ENCODE measurements around the gene USP54.
"Not testable (repeated sequence)": the region's sequence is repeated elsewhere in the genome, so short reads cannot be mapped to it uniquely, and the experiment has no call there.

USP54 gene

DNA sequence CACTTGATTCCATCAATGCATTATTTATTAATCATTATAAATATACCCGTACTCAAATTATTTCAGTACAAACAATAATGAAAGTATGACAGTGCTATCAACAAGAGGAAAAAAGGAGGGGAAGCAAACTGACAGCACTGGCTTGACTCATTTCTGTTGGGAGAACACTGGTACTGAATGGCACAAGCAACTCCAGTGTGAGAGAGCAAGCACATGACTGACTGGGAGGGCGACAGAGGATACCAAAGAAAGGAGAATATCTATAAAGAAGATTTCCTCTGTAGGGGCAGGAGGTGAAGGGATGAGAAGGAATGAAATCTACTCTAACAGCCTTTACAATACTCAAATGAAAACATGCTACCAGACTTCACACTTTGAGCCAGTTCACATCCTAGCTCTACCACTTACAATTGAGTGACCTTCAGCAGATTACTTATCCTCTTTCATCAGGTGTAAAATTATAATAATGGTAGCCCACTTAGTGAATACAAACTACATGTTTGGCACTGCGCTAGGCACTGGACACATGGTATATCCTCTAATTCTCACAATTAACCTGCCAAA, 1.5 kb downstream of the USP54 start:
- DNase-seq (ENCODE audit: low read depth in 2 of 2): no peak

DNA sequence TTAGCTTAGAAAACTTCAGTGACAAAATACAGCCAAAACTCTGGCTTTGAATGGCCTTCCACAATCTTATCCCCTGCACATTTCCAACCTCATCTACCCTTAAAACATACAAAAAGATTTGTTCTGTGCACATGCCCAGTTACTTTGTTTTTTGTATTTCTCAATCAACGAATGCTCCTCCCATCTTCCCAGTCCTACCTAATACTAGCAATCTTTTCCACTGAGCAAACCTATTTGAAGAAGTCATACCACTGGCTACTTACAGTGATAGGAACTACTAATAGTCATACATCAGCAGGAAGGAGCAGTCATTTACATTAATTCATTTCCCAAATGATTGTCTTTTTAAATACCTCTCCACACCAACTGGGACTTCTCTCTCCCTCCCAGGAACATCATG, 2.5 kb downstream of the USP54 start:
- DNase-seq (ENCODE audit: low read depth in 2 of 2): no peak

DNA sequence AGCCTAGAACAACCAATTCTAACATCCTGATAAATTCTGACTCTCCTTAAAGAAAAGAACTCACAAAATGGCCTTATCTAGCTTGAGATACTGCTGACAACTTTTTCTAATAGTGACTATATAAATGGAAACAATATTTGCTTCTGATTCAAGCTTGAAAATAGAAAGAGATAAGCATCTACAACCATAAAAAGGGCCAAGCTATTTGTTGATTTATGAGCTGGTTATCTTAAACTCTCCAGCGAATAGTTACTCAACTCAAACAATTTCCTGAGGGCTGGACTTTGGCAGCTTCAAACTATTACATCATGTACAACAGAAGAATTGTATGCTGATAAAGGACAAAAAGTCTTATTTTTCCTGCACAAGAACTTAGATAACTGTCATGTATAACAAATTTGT, 4.6 kb downstream of the USP54 start:
- DNase-seq (ENCODE audit: low read depth in 2 of 2): no peak

DNA sequence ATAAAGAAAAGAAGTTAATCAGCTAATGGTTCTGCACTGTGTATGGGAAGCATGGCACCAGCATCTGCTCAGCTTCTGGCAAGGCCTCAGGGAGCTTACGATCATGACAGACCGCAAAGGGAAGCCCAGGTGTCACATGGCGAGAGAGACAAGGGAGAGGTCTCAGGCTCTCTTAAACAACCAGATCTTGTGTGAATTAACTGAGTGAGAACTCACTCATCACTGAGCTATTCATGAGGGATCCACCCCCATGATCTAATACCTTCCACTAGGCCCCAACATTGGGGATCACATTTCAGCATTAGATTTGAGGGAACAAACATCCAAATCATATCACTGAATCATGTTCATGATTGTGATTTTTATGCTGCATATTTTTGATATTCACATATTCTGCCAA, 5.8 kb downstream of the USP54 start:
- DNase-seq (ENCODE audit: low read depth in 2 of 2): no peak

DNA sequence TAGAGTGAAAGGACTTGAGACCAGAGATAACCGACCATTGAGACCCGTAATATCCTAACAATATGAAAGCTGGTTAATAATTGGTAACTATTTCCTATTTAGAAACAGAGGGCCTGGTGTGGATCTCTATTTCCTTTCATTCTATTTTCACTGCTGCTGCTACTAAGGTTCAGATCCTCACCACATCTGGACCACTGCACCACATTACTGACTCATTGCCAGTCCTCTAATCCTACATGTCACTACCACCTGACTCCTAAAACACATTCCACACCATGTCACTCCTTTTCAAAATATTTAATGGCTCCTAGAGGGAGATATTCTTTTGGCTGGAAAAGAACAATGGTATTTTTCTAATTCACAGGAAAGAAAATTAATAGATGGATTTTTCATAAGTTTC, 6.4 kb downstream of the USP54 start:
- no peak for DNase-seq (ENCODE audit: low read depth in 2 of 2)

DNA sequence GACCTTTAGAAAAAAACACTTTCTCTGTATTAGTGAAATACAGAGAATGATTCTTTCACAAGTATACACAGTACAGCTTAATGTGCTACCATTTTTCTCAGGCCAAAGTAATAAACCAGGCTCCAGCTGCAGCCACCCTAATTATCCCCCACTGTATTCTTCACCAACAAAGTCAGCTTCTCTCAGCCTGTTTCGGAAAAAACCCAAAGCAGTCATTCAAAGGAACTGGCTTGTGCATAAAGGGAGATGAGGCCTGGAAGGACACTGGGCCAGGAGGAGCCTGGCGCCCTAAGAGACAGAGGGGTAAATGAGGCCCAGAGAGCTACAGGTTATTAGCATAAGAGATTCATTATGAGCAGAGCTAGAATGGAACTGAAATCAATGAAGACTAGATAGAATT, 9.2 kb downstream of the USP54 start:
- no peak for DNase-seq (ENCODE audit: low read depth in 2 of 2)

DNA sequence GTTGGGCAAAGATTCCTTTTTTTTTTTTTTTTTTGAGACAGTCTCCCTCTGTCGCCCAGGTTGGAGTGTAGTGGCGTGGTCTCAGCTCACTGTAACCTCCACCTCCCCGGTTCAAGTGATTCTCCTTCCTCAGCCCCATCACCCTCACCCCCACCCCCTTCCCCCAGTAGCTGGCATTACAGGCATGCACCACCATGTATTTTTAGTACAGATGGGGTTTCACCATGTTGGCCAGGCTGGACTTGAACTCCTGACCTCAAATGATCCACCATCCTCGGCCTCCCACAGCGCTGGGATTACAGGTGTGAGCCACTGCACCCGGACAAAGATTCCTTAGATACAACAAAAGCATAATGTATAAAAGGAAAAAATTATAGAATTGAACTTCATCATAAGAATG, 12.2 kb downstream of the USP54 start:
- DNase-seq (ENCODE audit: low read depth in 2 of 2): not testable (repeated sequence)

DNA sequence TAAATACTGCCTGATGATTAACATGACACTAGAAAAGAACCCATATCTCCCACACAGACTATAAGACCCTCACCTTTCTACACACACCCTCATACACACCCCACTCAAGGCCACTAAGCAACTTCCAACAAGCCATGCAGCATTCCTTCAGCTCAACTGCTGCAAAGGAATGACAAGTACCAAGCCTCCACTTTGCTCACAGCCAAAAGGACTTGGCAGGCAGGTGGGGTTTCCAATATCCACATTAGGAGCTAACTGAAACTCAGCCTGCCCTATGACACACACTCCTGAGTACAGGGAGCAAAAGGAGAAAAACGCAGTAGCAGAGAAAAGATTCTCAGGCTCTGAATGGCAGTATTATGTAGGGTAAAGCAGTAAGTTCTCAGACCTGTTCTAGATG, 13.4 kb downstream of the USP54 start:
- no peak for DNase-seq (ENCODE audit: low read depth in 2 of 2)

DNA sequence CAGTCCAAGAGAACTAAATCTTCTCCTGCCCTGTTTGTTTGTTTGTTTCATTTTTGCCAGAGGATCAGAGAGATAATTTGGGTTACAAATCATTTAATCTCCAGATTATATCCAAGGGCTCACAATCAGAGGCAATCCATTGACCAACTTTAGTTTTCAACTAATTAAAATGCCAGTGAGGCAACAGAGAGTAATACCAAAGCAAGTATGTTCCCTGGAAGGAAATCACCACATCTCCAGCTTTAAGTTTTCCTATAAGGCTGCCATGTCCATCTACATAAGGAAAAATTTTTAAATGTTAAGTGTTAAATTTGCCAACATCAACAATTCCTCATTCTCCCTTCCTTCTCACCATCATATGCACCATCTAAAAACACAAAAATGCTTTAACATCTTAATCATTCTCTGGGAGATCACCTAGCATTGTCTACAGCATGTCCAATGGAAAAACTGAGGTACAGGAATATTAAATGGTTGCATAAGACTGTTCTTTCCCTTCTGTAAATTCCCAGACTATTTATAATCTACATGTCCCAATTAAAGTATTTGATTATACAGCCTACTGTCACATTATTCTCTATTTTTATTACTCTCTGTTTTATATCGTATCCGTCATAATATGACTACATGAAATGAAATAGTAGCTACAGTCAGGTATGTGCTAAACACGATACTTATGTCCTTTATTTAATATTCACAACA, 14.1 kb downstream of the USP54 start:
- DNase-seq (ENCODE audit: low read depth in 2 of 2): no peak

DNA sequence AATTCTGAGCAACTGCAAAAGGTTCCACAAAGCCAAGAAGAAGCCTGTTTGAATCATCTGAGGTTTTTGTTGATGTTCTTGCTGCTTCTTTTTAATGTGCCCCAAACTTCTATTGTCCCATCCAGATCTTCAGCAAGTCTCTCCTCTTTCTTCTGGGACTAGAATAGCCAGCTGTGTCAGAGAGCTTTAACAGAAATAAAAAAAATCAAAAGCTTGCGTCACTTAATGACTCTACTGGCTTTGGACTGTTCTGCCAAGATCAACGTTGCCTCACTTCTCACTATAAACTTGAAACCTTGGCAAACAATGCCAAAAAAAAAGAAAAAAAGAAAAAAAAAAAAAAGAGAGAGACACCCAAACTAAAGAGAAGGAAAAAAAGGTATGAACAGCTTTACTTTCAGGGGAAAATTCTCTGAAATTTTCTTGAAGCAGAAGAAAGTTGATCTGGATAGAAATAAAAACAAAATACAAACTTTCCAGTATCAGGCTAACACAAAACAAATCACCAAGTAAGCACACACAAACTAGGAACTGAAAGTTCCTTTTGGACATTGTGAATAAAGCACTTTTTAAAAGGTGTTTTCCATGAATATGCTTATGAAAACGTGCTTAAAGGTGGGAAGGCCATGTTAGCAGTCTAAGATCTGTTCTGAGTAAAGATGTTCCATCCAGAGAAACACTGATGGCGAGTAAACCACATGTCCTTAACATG, 14.8 kb downstream of the USP54 start:
- DNase-seq (ENCODE audit: low read depth in 2 of 2): no peak

DNA sequence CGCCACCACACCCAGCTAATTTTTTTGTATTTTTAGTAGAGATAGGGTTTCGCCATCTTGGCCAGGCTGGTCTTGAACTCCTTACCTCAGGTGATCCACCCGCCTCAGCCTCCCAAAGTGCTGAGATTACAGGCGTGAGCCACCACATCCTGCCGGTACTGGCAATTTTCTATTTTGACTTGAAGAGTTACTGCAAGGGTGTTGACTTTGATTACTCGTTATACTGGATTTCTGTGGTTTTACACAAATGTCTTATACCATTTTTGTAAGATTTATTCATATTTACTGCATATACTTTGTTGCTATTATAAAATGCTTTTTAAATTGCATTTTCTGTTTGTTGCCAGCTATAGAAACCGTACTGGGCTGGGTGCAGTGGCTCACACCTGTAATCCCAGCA, 24.1 kb downstream of the USP54 start:
- DNase-seq (ENCODE audit: low read depth in 2 of 2): not testable (repeated sequence)

DNA sequence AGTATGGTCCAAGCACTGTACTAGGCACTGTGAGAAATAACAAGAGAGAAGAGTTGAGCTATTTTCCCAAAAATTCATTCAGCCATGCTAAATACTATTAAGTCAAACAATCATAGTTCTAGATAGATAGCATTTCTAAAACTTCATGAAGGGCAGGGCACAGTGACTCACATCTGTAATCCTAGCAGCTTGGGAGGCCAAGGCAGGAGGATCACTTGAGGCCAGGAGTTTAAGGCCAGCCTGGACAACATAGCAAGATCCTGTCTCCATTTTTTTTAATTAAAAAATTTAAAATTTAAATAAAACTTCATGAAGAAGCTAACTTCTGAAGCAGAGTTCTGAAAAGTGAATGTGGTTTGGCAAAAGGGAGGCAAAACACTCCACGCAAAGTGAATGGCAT, 29.9 kb downstream of the USP54 start:
- DNase-seq (ENCODE audit: low read depth in 2 of 2): no peak

DNA sequence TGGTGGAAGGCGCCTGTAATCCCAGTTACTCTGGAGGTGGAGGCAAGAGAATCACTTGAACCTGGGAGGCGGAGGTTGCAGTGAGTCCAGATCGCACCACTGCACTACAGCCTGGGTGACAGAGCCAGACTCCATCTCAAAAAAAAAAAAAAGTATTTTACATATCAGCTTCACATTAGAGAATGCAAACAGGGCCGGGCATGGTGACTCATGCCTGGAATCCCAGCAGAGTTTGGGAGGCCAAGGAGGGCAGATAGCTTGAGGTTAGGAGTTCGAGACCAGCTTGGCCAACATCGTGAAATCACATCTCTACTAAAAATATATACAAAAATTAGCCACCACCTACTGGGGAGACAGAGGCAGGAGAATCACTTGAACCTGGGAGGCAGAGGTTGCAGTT, 31.6 kb downstream of the USP54 start:
- no peak for DNase-seq (ENCODE audit: low read depth in 2 of 2)

DNA sequence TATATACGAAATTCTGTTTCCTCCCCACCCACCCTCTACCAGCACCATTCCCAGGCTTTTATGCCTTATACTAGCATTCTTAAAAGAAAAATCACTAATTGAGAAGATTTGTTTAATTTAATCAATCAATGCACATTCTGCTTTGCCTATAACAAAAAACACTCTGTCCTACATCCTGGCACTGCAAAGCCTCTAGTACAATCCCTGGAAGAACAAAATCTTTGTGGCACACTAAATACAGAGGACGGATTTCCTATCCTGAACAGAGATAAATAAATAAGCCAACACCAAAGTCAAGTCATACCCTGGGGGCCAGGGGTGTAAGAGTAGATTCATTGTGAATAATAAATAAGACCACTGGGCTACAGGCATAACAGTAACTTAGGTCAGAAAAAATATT, 34.3 kb downstream of the USP54 start:
- no peak for DNase-seq (ENCODE audit: low read depth in 2 of 2)

DNA sequence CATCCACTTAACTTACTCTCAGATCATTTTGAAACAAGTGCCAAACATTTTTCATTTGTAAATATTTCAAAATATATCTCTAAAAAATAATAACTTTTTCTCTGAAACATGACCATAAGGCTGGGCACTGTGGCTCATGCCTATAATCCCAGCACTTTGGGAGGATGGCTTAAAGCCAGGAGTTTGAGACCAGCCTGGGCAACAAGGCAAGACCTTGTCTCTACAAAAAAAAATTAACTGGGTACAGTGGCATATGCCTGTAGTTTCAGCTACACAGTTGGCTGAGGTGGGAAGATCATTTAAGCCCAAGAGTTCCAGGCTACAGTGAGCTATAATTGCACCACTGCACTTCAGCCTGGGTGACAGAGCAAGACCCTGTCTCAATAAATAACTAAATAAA, 36.4 kb downstream of the USP54 start:
- no peak for DNase-seq (ENCODE audit: low read depth in 2 of 2)

DNA sequence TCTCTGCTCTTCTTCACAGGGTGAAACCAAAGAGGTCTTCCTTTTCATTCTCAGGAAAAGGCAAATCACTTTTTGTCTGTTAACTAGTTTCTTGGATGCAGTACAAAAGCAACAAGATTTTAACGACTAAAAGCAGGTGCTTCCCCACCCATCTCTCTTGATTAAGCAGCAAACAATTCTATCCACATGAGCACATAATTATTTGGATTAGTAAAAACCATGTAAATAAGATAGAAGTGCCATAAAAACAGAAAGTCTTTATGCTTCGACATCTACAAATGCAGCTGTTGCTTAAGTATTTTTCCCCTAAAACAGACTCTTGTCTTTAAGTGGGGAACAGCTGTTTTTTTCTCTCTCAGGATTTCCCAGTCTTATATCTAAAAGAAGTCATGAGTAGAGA, 37.4 kb downstream of the USP54 start:
- no peak for DNase-seq (ENCODE audit: low read depth in 2 of 2)

DNA sequence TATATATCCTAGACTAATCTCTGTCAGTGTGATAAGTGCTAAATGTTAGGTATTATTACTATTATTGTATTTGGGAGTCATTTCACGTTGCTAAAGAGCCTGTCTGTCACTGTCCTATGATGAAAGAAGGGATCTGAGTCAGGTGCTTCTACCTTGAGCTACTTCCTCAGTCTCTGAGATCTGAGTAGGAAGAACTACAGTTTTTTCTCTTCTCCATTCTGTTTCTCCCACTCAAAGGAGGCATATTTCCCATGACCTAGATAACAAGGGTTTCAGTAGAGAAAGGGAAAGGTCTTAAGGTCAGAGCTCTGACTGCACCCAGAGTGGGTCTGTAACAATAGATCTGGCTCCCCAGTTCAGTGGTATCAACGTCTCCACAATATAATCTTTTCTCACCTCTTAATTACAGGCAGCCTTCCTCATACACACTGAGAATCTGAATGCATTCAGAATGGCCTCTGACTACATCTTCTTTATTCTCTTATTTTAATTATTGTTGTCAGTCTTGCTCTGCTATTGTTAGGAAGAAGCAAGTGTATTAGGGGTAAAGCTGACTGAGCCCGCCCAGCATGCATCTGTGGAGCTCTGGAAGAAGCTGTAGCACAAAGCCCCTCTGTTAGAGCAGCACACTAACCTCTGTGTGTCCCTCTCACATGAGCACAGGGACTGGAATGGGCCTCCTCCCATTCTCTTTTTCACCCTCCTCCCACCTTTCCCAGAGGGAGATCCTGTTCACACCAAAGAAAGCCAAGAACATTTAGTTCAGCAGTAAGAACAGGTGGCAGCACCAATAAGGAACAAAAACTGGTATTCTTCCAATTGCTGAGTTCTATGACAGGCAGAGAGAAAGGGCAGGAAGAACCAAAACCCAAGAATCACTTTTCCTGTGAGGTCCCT, 38.1 kb downstream of the USP54 start:
- no peak for DNase-seq (ENCODE audit: low read depth in 2 of 2)

DNA sequence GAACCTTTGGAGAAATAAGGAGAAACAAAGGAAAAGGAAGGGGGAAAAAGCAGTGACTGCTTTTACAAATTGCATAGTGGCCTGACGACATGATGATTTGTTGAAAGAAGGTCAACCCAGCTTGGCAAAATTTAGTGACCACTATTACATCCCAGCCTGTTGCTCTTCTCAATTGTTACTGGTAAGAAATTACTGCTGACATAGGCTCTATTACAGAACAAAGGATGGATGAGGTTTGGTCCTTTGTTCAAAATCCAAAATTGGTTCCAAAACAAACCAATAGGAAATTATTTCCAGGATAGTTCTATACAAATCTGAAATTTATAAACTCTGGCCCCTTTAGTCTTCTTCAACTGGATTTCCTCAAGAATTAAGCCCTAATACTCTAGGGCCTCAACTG, 39.6 kb downstream of the USP54 start:
- DNase-seq (ENCODE audit: low read depth in 2 of 2): no peak

DNA sequence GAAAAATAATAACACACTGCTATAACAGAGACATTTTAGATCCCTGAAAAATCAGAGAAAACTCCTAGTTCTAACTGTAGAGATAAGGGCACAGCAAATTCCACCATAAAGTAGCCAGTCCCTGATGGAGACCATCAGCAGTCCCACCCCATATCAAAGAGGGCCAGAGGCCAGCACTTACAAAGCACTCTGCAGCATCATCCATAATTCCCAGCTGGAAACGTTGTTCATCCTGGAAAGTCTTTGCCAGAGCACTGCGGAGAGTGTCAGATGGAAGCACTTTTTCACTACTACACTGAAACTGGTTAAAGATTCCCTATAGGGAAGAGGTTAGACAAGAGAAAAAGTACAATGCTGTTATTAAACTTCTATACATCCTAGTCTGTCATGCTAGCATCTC, 45.8 kb downstream of the USP54 start:
- DNase-seq (ENCODE audit: low read depth in 2 of 2): no peak

DNA sequence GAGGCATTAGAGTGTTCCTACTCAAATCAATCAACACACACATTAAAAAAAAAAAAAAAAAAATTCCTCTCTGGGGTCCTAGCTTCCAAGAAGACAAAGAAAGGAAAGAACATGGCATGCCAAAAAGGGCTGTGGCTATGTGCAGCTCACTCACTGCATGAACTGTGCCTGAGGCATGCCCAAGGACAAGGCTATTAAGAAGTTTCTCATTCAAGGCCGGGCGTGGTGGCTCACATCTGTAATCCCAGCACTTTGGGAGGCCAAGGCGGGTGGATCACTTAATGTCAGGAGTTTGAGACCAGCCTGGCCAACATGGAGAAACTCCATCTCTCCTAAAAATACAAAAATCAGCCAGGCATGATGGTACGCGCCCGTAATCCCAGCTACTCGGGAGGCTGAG, 53.4 kb downstream of the USP54 start:
- DNase-seq (ENCODE audit: low read depth in 2 of 2): no peak

DNA sequence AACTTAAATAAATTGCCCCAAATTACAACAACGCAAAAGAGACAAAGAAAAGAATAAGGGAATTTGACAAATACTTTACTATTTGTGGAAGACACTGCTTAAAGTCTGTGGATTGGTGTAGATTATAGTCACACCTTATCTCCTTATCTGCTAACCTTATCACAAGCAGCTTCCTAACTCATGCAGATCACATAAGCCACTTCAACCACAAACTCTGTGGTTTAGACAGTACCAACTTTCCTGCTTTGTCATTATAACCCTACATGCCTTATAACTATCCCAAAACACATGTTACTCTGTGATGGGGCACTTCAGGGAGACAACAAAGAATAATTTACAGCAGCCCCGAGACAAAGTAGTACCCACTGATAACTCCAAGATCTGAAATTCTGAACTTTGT, 53.9 kb downstream of the USP54 start:
- DNase-seq (ENCODE audit: low read depth in 2 of 2): no peak

DNA sequence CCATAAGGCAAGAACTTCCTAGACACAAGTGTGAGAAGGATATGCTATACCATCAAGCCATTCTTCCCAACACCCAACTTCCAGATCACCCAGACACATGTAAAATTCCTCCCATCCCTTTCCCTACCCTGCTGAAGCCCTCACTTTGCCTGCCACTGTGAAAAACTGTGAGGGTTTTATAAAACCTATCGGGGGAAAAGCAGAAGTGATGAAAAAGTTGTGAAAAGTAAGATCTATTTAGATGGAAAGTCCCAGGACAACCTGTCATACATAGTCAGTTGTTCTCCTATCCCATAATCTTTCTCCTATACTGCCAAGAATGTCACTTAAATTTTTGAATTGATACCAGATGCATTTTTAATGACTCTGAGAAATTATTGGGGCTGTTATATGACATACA, 56.3 kb downstream of the USP54 start:
- DNase-seq (ENCODE audit: low read depth in 2 of 2): no peak

Measured in stimulated activated CD8-positive, alpha-beta memory T cell treated with anti-CD3 and anti-CD28 coated beads, Interleukin-7, amount 100 ng/mL, for 1 hour (primary cell).